ENCODE results near the gene COA3.

DNA sequence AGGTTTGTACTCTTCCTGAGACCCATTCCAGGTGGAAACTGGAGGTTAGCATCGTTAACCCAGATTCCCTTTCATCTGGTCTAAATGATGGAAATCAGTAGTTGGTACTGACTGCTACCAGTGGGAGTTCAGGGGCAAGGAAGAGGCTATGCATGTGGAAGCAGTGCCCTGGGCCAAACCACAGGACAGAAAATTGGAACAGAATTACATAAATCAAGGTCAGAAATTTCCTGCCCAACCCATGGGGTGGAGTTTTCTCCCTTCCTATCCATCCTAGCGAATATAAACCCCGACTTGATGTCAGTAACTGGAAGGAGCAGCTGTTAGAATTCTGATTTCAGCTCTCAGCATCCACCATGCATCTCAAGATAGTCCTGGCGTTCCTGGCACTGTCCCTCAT, 45.8 kb upstream of the COA3 start, which contains the start of gene AOC2:
- TF ChIP-seq POLR2A (IDR thresholded peaks at IDR 0.05; ENCODE audit: low read depth, low read length) (no peak; the same call in 1 of the 2 replicates), TAF1 (IDR thresholded peaks at IDR 0.05; ENCODE audit: borderline replicate concordance, low read depth, low read length) (no peak)

Measured in GM12892 (cell line).